ENCODE measurements around the gene ARHGEF16.

Gene ARHGEF16

GRCh38 chr1:3420218-3420951, 34.1 kb upstream of the ARHGEF16 start:
- no peak overlapping the region for H3K4me3 ChIP-seq (ENCODE audit: low read depth, low read length)
- no peak for DNase-seq (ENCODE audit: low read depth)

DNA sequence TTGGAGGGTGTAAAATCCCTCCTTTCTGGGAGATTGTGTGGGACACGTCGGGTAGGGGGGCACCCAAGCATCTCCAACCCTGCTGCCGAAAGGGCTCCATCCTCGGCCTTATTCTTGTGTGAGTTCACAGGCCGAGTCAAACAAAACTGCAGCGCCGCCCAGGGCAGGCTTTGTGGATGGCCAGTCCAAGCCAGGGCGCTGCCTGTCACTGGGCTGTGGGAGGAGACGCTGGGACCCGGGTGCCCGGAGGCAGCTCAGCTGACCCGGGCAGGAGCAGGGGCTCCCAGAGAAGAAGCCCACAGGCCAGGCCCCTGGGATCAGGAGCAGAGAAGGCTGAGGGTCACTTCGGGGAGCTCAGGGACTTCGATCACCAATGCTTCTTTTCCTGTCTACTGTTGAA, 31.8 kb upstream of the ARHGEF16 start:
- DNase-seq (ENCODE audit: low read depth), result no peak
- no peak overlapping the region for H3K4me3 ChIP-seq (ENCODE audit: low read depth, low read length)

GRCh38 chr1:3423245-3423829, 31.1 kb upstream of the ARHGEF16 start:
- DNase-seq (ENCODE audit: low read depth), result no peak

DNA sequence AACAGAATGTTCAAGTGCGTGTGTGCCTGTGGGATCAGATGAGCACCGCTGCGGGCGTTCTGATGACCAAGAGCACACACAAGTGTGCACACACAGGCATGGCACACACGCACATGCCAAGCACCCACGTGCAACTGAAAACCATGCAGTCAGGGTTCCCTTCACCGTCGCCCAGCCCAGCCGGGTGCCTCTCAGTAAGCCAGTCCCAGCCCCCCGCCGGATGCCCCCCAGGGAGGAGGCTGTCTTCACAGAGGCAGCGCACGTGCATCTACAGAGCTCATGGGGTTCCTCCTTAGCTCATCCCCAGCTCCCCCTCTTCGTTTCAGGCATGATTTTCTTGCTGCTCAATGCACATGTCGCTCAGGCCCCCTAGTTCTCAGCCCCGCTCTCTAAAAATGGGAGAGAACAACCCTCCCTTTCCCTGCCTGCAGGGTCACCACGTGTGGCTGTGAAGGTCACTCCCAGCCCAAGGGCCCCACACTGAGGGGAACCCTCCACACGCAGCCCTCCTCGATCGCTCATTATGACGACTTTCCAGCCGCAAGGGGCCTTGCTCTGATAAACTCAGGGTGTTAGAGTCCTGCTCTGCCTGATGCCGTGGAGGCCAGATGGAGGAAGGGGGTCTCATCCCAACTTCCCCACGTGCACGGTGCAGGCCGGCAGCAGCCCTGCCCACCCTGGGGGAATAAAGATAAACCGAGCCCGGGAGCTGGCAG, 30.4 kb upstream of the ARHGEF16 start:
- no peak overlapping the region for H3K4me3 ChIP-seq (ENCODE audit: low read depth, low read length)
- DNase-seq (ENCODE audit: low read depth), result no peak

More at GRCh38 chr1:3423245-3423829, 31.1 kb upstream of the ARHGEF16 start:
- no peak overlapping the region for H3K4me3 ChIP-seq (ENCODE audit: low read depth, low read length)

DNA sequence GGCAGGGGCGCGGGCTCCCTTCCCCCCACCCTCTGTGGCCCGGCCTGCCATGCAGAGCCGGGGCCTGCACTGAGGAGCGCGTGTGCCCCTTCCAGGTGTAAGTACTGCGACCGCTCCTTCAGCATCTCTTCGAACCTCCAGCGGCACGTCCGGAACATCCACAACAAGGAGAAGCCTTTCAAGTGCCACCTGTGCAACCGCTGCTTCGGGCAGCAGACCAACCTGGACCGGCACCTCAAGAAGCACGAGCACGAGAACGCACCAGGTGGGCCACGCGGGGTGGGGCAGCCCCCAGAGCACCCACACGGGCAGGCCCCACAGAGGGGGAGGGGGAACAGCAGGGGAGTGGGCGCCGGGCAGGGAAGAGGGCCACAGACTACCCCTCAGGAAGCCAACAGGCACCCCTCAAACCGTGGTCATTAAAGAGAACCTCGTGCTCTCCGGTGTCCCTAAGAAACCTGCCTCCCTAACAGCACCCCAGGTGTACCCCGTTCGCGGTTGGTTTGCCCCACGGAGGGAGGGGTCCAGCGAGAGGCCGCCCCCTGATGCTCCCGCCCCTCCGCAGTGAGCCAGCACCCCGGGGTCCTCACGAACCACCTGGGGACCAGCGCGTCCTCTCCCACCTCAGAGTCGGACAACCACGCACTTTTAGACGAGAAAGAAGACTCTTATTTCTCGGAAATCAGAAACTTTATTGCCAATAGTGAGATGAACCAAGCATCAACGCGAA, 28.8 kb upstream of the ARHGEF16 start:
- H3K4me3 ChIP-seq (ENCODE audit: low read depth, low read length), result no peak overlapping the region
- no peak for DNase-seq (ENCODE audit: low read depth)

- H3K4me3 ChIP-seq (ENCODE audit: low read depth, low read length), result no peak overlapping the region
- DNase-seq (ENCODE audit: low read depth), result no peak
Measured at GRCh38 chr1:3426956-3427535, 27.4 kb upstream of the ARHGEF16 start.

DNA sequence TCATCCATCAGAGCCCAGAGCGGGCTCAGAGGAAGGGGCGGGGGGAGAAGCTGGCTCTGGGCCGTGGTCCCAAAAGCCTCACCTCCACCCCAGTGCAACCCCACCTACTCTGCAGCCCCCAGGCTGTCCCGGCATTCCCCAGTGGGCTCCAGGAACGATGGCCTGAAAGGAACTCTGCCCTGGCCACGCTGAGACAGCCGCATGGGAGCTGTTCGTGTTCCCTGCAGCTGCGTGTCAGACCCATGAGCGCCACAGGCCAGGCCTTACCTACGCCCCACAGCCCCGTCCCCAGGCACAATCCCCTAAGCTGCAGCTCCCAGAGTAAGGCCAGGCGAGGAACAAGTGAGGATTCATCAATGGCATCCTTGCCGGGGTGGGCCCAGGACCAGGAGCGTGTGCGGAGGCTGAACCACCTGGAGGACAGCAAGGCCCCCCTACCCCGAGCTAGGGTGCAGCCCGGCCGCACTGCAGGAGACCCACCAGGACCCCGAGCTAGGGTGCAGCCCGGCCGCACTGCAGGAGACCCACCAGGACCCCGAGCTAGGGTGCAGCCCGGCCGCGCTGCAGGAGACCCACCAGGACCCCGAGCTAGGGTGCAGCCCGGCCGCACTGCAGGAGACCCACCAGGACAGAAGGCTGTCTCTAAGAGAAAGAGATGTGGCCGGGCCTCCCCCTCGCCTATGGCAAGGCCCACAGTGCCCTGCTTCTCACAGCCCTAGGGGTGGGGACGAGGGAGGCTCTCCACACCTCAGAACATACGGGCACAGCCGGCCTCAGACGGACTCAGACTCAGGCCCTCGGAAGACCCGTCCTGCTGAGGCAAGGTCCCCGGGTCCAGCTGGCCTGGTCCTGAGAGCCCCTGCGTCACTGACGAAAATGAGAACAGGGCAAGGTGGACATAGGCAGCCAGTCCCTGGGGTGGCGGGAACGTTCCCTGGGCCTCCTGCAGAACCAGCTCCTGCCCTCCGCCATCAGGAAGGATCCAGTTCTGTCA, 26.5 kb upstream of the ARHGEF16 start:
- DNase-seq (ENCODE audit: low read depth), result no peak
- H3K4me3 ChIP-seq (ENCODE audit: low read depth, low read length), result no peak overlapping the region

- no peak overlapping the region for H3K4me3 ChIP-seq (ENCODE audit: low read depth, low read length)
- DNase-seq (ENCODE audit: low read depth), result no peak
Measured at GRCh38 chr1:3428899-3429298, 25.6 kb upstream of the ARHGEF16 start.

DNA sequence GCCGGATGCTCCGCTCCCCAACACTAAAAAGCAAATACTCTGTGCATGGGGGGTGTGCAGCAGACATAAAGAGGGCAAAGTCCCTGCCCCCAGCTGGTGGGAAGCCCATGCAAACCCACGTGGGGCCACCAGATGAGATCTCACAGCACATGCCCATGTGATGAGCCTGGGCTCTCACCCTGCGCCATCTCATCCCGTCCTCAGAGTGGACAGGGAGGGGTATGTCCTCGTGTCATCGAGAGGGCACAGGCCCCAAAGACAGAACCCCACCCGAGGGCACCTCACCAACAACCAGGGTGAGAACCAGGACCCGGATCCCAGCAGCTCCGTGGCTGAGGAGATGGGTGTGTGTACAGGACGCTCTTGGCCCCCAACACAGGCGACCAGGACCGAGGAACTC, 25.1 kb upstream of the ARHGEF16 start:
- DNase-seq (ENCODE audit: low read depth), result no peak
- no peak overlapping the region for H3K4me3 ChIP-seq (ENCODE audit: low read depth, low read length)

- no peak overlapping the region for H3K4me3 ChIP-seq (ENCODE audit: low read depth, low read length)
- no peak for DNase-seq (ENCODE audit: low read depth)
Measured at GRCh38 chr1:3429766-3430165, 24.7 kb upstream of the ARHGEF16 start.

GRCh38 chr1:3430406-3430805, 24.1 kb upstream of the ARHGEF16 start:
- DNase-seq (ENCODE audit: low read depth), result no peak

GRCh38 chr1:3430820-3431219, 23.6 kb upstream of the ARHGEF16 start:
- DNase-seq (ENCODE audit: low read depth), result no peak
- H3K4me3 ChIP-seq (ENCODE audit: low read depth, low read length), result no peak overlapping the region

More at GRCh38 chr1:3430406-3430805, 24.1 kb upstream of the ARHGEF16 start:
- no peak overlapping the region for H3K4me3 ChIP-seq (ENCODE audit: low read depth, low read length)

- no peak overlapping the region for H3K4me3 ChIP-seq (ENCODE audit: low read depth, low read length)
- no peak for DNase-seq (ENCODE audit: low read depth)
Measured at GRCh38 chr1:3431266-3431665, 23.2 kb upstream of the ARHGEF16 start.

- no peak overlapping the region for H3K4me3 ChIP-seq (ENCODE audit: low read depth, low read length)
- no peak for DNase-seq (ENCODE audit: low read depth)
Measured at GRCh38 chr1:3431686-3432085, 22.8 kb upstream of the ARHGEF16 start.

DNA sequence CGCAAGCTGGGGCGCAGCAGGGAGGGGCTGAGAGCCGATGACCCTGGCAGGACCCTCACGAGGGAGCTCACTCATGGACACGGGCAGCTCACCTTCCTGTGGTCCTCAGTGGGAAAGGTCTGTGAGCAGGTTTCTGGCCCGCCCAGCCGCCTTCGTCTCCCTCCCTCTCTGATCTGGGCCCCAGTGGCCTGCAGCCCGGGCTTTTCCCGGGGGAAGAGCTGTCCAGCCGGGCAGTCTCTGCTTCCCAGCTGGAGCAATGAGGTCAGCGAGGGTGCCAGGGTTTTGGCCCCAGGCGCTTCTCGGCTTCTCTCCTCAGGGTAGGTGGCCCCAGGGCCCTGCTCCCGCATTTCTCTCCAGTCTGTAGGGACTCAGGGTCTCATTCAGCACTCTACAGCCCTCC, 22.2 kb upstream of the ARHGEF16 start:
- no peak overlapping the region for H3K4me3 ChIP-seq (ENCODE audit: low read depth, low read length)
- DNase-seq (ENCODE audit: low read depth), result no peak

DNA sequence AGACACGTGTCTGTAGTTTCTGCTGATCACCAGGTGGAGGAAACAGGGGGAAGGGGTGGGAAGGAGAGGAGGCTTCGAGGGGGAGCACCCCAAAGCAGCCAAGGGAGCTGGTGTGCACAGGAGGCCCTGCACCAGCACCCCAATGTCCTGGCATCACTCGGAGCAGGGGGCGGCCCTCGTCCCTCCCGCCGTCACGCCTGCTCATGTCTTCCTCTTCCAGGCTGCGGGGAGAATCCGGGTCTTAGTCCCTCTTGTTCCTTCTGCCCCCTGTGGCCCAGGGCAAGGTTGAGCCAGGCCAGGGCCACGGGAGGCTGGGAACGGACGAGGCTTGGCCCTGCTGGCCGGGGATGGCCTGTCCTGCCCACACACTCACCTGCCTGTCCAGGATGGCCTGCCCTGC, 21.4 kb upstream of the ARHGEF16 start:
- H3K4me3 ChIP-seq (ENCODE audit: low read depth, low read length), result no peak overlapping the region
- no peak for DNase-seq (ENCODE audit: low read depth)

GRCh38 chr1:3433596-3434320, 20.7 kb upstream of the ARHGEF16 start:
- H3K4me3 ChIP-seq (ENCODE audit: low read depth, low read length), result no peak overlapping the region
- DNase-seq (ENCODE audit: low read depth), result no peak
